WTC11 (cell line): ENCODE measurements around the gene PTPRK. TPM values are rescaled to one million over a fixed set of nuclear protein-coding genes. Genes with fewer than 3 reads are reported as not detected.

ENCODE experiments used
- ATAC-seq: fragments of 200-7000 bp; cut with Tn5 transposase; 2 replicates; pipeline ENCODE4 v1.10.0; 2021; ENCODE audit warnings: mild to moderate bottlenecking, moderate library complexity
- CTCF ChIA-PET: fragments of 300-600 bp; sonication (Branson Sonifier 250); formaldehyde crosslinking; loops from one replicate; lab custom pipeline; 2021; ENCODE audit warnings: antibody characterized with exemption; lab: Charles Lee
- POLR2A ChIA-PET: fragments of 350-600 bp; sonication (Branson Sonifier 250); formaldehyde crosslinking; loops from one replicate; lab custom pipeline; 2021; ENCODE audit warnings: antibody characterized with exemption; lab: Charles Lee
- DNase-seq: peaks from one replicate; pipeline ENCODE4 v3.0.0; 2021; ENCODE audit warnings: low spot score
- H3K27ac Mint-ChIP-seq: 2 replicates; pipeline ENCODE4 v1.8.0; 2021; ENCODE audit warnings: mixed read lengths
- H3K27me3 Mint-ChIP-seq: 2 replicates; pipeline ENCODE4 v1.8.0; 2021; ENCODE audit warnings: low read depth, mild to moderate bottlenecking, moderate library complexity, mixed read lengths
- H3K36me3 Mint-ChIP-seq: 2 replicates; pipeline ENCODE4 v1.8.0; 2021; ENCODE audit warnings: mixed read lengths
- H3K4me1 Mint-ChIP-seq: 2 replicates; pipeline ENCODE4 v1.8.0; 2022; ENCODE audit warnings: mixed read lengths
- H3K4me3 Mint-ChIP-seq: 2 replicates; pipeline ENCODE4 v1.8.0; 2021; ENCODE audit warnings: mild to moderate bottlenecking, moderate library complexity, mixed read lengths
- H3K9me3 Mint-ChIP-seq: 2 replicates; pipeline ENCODE4 v1.8.0; 2021; ENCODE audit warnings: mixed read lengths
- CREM ChIP-seq: sonication (generic); formaldehyde crosslinking; IDR thresholded peaks from 2 replicates; pipeline ENCODE4 v1.8.1; 2022; ENCODE audit warnings: mild to moderate bottlenecking, missing genetic modification reagents, moderate library complexity
- EMX1 ChIP-seq: fragments of 250-450 bp; sonication (Bioruptor Pico); IDR thresholded peaks from 2 replicates; pipeline ENCODE4 v1.8.0; 2021; ENCODE audit warnings: mild to moderate bottlenecking
- FOXJ3 ChIP-seq: sonication (generic); formaldehyde crosslinking; IDR thresholded peaks from 2 replicates; pipeline ENCODE4 v1.9.0; 2021; ENCODE audit warnings: missing genetic modification reagents, mild to moderate bottlenecking, borderline replicate concordance
- KAT7 ChIP-seq: sonication (generic); formaldehyde crosslinking; IDR thresholded peaks from 2 replicates; pipeline ENCODE4 v1.8.1; 2023; ENCODE audit warnings: missing genetic modification reagents, mild to moderate bottlenecking, borderline replicate concordance
- TEAD4 ChIP-seq: sonication (generic); formaldehyde crosslinking; IDR thresholded peaks from 2 replicates; pipeline ENCODE4 v1.8.0; 2022; ENCODE audit warnings: mild to moderate bottlenecking, missing genetic modification reagents
- ZNF317 ChIP-seq: sonication (generic); formaldehyde crosslinking; IDR thresholded peaks from 2 replicates; pipeline ENCODE4 v1.8.1; 2023; ENCODE audit warnings: low read depth, mild to moderate bottlenecking, moderate library complexity, missing genetic modification reagents, borderline replicate concordance
- ZNF416 ChIP-seq: fragments of 250-450 bp; sonication (Bioruptor Pico); IDR thresholded peaks from 2 replicates; pipeline ENCODE4 v1.9.0; 2021; ENCODE audit warnings: mild to moderate bottlenecking, inconsistent platforms
- total RNA-seq: library from RNA; stranded (reverse); gene quantifications from 3 replicates; pipeline ENCODE4 v1.2.3, GENCODE V29; 2021
- TF ChIP-seq, protein P1 (sequence below): sonication (generic); formaldehyde crosslinking; IDR thresholded peaks from 2 replicates; pipeline ENCODE4 v1.8.0; 2023; ENCODE audit warnings: missing genetic modification reagents, mild to moderate bottlenecking, borderline replicate concordance
- TF ChIP-seq, protein P2 (sequence below): fragments of 250-450 bp; sonication (Bioruptor Pico); IDR thresholded peaks from 2 replicates; pipeline ENCODE4 v1.9.0; 2021; ENCODE audit warnings: mild to moderate bottlenecking, borderline replicate concordance
- TF ChIP-seq, protein P3 (sequence below): sonication (generic); formaldehyde crosslinking; IDR thresholded peaks from 2 replicates; pipeline ENCODE4 v1.8.0; 2022; ENCODE audit warnings: missing genetic modification reagents
- TF ChIP-seq, protein P4 (sequence below): fragments of 250-450 bp; sonication (Bioruptor Pico); conservative IDR thresholded peaks from 2 replicates; pipeline ENCODE4 v1.9.0; 2021; ENCODE audit warnings: mild to moderate bottlenecking
- TF ChIP-seq, protein P5 (sequence below): sonication (generic); formaldehyde crosslinking; IDR thresholded peaks from 2 replicates; pipeline ENCODE4 v1.8.1; 2023; ENCODE audit warnings: mild to moderate bottlenecking, missing genetic modification reagents, moderate library complexity
- TF ChIP-seq, protein P6 (sequence below): sonication (generic); formaldehyde crosslinking; conservative IDR thresholded peaks from 2 replicates; pipeline ENCODE4 v1.8.1; 2022; ENCODE audit warnings: mild to moderate bottlenecking, missing genetic modification reagents

PTPRK gene
- total RNA-seq, 1 experiment from 2014 or later: 44.8 TPM

DNA sequence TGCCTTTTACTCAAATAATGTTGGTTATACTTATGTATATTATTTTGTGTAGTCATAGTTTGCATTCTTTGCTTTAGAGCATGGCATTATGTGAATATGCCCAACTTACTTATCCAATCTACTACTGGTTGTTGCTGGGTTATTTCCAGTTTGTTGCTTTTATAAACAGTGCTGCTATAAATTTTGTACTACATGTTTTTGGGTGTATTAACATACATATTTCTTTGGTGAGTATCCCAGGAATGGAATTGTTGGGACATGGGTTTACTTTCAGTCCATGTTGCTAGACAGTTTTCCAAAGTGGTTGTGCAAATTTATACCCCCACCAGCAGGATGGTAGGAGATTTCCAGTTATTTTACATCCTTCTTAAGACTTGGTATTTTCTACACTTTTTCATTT is 462.5 kb downstream of the PTPRK start:
- Mint-ChIP-seq H3K4me3 (no peak overlapping the region), H3K27me3 (no peaks in the 10 kb centered on the region), H3K27ac (no peak overlapping the region)
- no peak for DNase-seq
- ChIA-PET CTCF (no interaction called here), POLR2A (no interaction called here)
- TF ChIP-seq, protein P1, sequence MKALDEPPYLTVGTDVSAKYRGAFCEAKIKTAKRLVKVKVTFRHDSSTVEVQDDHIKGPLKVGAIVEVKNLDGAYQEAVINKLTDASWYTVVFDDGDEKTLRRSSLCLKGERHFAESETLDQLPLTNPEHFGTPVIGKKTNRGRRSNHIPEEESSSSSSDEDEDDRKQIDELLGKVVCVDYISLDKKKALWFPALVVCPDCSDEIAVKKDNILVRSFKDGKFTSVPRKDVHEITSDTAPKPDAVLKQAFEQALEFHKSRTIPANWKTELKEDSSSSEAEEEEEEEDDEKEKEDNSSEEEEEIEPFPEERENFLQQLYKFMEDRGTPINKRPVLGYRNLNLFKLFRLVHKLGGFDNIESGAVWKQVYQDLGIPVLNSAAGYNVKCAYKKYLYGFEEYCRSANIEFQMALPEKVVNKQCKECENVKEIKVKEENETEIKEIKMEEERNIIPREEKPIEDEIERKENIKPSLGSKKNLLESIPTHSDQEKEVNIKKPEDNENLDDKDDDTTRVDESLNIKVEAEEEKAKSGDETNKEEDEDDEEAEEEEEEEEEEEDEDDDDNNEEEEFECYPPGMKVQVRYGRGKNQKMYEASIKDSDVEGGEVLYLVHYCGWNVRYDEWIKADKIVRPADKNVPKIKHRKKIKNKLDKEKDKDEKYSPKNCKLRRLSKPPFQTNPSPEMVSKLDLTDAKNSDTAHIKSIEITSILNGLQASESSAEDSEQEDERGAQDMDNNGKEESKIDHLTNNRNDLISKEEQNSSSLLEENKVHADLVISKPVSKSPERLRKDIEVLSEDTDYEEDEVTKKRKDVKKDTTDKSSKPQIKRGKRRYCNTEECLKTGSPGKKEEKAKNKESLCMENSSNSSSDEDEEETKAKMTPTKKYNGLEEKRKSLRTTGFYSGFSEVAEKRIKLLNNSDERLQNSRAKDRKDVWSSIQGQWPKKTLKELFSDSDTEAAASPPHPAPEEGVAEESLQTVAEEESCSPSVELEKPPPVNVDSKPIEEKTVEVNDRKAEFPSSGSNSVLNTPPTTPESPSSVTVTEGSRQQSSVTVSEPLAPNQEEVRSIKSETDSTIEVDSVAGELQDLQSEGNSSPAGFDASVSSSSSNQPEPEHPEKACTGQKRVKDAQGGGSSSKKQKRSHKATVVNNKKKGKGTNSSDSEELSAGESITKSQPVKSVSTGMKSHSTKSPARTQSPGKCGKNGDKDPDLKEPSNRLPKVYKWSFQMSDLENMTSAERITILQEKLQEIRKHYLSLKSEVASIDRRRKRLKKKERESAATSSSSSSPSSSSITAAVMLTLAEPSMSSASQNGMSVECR: no peak
- TF ChIP-seq, protein P2, sequence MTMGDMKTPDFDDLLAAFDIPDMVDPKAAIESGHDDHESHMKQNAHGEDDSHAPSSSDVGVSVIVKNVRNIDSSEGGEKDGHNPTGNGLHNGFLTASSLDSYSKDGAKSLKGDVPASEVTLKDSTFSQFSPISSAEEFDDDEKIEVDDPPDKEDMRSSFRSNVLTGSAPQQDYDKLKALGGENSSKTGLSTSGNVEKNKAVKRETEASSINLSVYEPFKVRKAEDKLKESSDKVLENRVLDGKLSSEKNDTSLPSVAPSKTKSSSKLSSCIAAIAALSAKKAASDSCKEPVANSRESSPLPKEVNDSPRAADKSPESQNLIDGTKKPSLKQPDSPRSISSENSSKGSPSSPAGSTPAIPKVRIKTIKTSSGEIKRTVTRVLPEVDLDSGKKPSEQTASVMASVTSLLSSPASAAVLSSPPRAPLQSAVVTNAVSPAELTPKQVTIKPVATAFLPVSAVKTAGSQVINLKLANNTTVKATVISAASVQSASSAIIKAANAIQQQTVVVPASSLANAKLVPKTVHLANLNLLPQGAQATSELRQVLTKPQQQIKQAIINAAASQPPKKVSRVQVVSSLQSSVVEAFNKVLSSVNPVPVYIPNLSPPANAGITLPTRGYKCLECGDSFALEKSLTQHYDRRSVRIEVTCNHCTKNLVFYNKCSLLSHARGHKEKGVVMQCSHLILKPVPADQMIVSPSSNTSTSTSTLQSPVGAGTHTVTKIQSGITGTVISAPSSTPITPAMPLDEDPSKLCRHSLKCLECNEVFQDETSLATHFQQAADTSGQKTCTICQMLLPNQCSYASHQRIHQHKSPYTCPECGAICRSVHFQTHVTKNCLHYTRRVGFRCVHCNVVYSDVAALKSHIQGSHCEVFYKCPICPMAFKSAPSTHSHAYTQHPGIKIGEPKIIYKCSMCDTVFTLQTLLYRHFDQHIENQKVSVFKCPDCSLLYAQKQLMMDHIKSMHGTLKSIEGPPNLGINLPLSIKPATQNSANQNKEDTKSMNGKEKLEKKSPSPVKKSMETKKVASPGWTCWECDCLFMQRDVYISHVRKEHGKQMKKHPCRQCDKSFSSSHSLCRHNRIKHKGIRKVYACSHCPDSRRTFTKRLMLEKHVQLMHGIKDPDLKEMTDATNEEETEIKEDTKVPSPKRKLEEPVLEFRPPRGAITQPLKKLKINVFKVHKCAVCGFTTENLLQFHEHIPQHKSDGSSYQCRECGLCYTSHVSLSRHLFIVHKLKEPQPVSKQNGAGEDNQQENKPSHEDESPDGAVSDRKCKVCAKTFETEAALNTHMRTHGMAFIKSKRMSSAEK (CRISPR knock-in tag): no peak
- TF ChIP-seq, all 79 proteins: peak for 0
- ATAC-seq: no peak
- H3K4me1 Mint-ChIP-seq: no peaks in the 10 kb centered on the region
- no peaks in the 10 kb centered on the region for H3K9me3 Mint-ChIP-seq
- H3K36me3 Mint-ChIP-seq: no peaks in the 10 kb centered on the region

DNA sequence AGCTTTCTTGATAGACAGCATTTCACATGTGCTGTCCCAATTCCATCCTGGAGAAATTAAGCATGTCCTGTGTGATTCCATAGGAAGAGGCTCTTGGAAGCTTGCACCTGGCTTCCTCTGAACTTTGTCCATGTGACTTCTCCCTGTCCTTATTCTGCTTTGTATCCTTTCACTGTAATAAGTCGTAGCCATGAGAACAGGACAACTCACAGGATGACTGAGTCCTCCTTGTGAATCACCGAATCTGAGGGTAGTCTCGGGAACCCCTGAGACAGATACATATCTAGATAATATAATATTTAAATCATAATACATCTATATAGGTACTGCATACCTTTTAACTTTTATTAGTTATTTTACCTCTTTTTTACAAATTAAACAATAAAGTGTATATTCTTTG is 462.9 kb downstream of the PTPRK start:
- no peak for ATAC-seq
- POLR2A ChIA-PET: no interaction called here
- Mint-ChIP-seq H3K4me1 (no peaks in the 10 kb centered on the region), H3K9me3 (no peaks in the 10 kb centered on the region), H3K27ac (no peak overlapping the region), H3K36me3 (no peaks in the 10 kb centered on the region), H3K4me3 (no peak overlapping the region), H3K27me3 (no peaks in the 10 kb centered on the region)
- CTCF ChIA-PET: no interaction called here
- TF ChIP-seq, protein P3, sequence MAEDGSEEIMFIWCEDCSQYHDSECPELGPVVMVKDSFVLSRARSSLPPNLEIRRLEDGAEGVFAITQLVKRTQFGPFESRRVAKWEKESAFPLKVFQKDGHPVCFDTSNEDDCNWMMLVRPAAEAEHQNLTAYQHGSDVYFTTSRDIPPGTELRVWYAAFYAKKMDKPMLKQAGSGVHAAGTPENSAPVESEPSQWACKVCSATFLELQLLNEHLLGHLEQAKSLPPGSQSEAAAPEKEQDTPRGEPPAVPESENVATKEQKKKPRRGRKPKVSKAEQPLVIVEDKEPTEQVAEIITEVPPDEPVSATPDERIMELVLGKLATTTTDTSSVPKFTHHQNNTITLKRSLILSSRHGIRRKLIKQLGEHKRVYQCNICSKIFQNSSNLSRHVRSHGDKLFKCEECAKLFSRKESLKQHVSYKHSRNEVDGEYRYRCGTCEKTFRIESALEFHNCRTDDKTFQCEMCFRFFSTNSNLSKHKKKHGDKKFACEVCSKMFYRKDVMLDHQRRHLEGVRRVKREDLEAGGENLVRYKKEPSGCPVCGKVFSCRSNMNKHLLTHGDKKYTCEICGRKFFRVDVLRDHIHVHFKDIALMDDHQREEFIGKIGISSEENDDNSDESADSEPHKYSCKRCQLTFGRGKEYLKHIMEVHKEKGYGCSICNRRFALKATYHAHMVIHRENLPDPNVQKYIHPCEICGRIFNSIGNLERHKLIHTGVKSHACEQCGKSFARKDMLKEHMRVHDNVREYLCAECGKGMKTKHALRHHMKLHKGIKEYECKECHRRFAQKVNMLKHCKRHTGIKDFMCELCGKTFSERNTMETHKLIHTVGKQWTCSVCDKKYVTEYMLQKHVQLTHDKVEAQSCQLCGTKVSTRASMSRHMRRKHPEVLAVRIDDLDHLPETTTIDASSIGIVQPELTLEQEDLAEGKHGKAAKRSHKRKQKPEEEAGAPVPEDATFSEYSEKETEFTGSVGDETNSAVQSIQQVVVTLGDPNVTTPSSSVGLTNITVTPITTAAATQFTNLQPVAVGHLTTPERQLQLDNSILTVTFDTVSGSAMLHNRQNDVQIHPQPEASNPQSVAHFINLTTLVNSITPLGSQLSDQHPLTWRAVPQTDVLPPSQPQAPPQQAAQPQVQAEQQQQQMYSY (CRISPR knock-in tag): no peak
- TF ChIP-seq CREM (CRISPR knock-in tag) (no peak), ZNF416 (no peak), KAT7 (no peak), TEAD4 (no peak), EMX1 (no peak), ZNF317 (CRISPR knock-in tag) (no peak), FOXJ3 (no peak)
- TF ChIP-seq, protein P4, sequence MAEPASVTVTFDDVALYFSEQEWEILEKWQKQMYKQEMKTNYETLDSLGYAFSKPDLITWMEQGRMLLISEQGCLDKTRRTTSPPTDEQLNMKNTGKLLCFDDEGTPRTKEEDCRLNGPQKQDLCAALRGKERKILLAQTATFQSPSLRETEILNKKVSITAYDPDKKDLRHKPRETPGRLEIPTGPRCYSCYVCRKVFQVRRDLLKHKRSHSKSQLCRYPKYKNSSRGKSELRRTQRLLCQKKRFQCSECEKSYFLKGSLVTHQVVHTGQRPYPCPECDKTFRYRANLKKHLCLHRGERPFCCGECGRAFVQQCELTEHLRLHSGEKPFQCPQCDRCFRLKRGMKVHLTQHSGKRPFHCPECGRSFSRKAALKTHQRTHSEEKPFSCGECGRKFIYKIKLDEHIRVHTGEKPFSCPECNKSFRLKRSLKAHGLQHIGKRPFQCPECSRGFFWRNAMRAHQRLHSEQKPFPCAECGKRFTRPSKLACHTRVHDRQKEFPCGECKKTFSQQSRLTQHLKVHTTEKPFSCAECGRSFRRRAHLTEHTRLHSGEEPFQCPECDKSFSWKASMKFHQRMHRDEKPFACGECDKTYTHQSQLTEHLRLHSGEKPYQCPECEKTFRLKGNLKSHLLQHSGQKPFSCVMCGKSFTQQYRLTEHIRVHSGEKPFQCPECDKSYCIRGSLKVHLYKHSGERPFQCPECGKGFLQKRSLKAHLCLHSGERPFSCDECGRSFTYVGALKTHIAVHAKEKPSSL: no peak
- TF ChIP-seq, protein P5, sequence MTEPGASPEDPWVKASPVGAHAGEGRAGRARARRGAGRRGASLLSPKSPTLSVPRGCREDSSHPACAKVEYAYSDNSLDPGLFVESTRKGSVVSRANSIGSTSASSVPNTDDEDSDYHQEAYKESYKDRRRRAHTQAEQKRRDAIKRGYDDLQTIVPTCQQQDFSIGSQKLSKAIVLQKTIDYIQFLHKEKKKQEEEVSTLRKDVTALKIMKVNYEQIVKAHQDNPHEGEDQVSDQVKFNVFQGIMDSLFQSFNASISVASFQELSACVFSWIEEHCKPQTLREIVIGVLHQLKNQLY (CRISPR knock-in tag): no peak
- TF ChIP-seq, protein P6, sequence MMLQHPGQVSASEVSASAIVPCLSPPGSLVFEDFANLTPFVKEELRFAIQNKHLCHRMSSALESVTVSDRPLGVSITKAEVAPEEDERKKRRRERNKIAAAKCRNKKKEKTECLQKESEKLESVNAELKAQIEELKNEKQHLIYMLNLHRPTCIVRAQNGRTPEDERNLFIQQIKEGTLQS (CRISPR knock-in tag): no peak
- no peak for DNase-seq
